ENCODE measurements around the gene ARHGAP30.

ARHGAP30 gene

DNA sequence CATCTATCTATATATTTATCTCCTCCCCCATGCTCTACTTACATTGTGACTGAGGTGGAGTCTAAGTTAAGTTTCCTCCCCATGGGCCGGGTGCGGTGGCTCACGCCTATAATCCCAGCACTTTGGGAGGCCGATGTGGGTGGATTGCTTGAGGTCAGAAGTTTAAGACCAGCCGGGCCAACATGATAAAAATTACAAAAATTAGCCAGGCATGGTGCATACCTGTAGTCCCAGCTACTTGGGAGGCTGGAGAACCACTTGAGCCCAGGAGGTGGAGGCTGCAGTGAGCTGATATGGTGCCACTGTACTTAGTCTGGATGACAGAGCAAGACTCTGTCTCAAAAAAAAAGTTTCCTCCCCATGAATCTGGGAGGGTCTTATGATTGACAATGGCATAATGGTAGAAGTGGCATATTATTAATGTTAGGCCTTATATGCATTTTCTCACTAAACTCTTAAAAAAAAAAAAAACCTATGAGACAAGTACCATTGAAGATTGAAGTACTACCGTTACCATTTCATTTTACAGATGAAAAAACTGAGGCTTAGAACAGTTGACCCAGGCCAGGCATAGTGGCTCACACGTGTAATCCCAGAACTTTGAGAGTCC, 60.0 kb downstream of the ARHGAP30 start:
- Histone ChIP-seq H3K27me3 (no peaks in the 10 kb centered on the region), H3K36me3 (no peaks in the 10 kb centered on the region), H3K27ac (no peak overlapping the region), H3K4me3 (no peak overlapping the region), H3K9me3 (no peaks in the 10 kb centered on the region), H3K4me1 (peaks cover 0 to 4% (median 0%) of the 10 kb centered on the region in 4 donors)
- intact Hi-C loops (cut with DNase I; ENCODE audit: low total_unique reads) = no loop called here
- TF ChIP-seq, protein P1, sequence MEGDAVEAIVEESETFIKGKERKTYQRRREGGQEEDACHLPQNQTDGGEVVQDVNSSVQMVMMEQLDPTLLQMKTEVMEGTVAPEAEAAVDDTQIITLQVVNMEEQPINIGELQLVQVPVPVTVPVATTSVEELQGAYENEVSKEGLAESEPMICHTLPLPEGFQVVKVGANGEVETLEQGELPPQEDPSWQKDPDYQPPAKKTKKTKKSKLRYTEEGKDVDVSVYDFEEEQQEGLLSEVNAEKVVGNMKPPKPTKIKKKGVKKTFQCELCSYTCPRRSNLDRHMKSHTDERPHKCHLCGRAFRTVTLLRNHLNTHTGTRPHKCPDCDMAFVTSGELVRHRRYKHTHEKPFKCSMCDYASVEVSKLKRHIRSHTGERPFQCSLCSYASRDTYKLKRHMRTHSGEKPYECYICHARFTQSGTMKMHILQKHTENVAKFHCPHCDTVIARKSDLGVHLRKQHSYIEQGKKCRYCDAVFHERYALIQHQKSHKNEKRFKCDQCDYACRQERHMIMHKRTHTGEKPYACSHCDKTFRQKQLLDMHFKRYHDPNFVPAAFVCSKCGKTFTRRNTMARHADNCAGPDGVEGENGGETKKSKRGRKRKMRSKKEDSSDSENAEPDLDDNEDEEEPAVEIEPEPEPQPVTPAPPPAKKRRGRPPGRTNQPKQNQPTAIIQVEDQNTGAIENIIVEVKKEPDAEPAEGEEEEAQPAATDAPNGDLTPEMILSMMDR (IDR thresholded peaks at IDR 0.05) = no peak
- peak in 1 of 2 donors; percentile 4 for DNase-seq

DNA sequence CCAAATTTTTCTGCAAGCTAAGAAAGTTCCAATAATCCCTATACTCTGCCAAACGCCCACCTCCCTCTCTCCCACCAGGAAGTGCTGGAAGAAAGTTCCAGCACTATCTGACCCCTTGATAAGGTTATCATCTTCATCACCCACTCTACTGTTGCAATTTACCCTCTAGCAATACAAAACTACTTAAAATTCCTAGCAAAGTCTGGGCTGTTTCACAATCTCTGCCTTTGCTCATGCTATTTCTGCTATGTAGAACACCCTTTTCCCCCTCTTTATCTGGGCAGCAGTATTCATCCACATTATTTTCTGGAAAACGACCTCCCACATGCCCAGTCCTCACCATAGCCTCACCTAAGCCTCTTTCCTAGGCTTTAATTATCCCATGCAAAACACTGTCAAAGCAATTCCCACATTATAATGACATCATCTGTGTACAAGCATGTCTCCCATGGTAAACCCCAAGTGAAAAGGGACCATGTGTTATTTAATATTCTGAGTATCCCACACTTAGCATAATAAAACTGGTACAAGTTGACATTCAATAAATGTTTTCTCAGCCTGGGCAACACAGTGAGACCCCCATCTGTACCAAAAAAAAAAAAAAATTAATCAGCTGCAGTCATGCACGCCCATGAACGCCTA, 60.7 kb downstream of the ARHGAP30 start:
- intact Hi-C loops (cut with DNase I; ENCODE audit: low total_unique reads) = no loop called here
- H3K36me3 ChIP-seq = no peaks in the 10 kb centered on the region
- no peaks in the 10 kb centered on the region for H3K4me1 ChIP-seq
- no peak overlapping the region for H3K4me3 ChIP-seq
- no peaks in the 10 kb centered on the region for H3K9me3 ChIP-seq
- H3K27ac ChIP-seq = no peak overlapping the region
- H3K27me3 ChIP-seq = no peaks in the 10 kb centered on the region
- DNase-seq = no peak
- TF ChIP-seq, protein P1 (IDR thresholded peaks at IDR 0.05) = no peak

DNA sequence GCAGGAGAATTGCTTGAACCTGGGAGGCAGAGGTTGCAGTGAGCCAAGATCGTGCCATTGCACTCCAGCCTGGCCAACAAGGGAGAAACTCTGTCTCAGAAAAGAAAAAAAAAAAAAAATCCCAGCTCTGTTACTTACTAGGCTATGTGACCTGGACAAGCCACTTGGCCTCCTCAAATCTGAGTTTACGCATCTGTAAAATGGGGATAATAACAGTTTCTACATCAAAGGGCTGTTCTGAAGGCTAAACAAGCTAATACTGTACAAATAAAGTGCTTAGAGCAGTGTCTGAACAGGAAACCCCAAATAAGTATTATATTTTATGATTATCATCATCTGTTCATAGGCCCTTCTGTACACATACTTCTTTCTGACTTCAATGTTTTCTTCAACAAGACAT, 62.3 kb downstream of the ARHGAP30 start:
- DNase-seq = peak in 1 of 2 donors; percentile 3
- Histone ChIP-seq H3K4me1 (no peaks in the 10 kb centered on the region), H3K27ac (no peak overlapping the region), H3K9me3 (no peaks in the 10 kb centered on the region), H3K27me3 (no peaks in the 10 kb centered on the region), H3K4me3 (no peak overlapping the region), H3K36me3 (no peaks in the 10 kb centered on the region)
- intact Hi-C loops (cut with DNase I; ENCODE audit: low total_unique reads) = no loop called here
- TF ChIP-seq, protein P1 (IDR thresholded peaks at IDR 0.05) = no peak

DNA sequence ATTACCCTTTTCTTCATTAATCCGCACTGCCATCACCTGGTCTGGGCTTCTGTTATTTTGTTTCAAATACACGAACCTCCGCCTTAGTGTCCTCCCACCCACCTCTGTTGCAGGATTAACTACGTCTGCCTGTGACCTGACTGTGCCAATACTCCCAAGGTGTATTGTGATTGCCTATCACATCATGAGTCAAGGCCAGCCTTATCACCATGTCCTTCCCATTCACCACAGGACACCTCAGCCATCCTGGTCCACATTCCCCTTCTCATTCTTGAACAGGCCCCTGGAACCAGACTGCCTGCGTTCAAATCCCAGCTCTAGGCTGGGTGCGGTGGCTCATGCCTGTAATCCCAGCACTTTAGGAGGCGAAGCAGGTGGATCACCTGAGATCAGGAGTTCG, 63.1 kb downstream of the ARHGAP30 start:
- H3K27ac ChIP-seq = no peak overlapping the region
- DNase-seq = peak in 1 of 2 donors; percentile 21
- TF ChIP-seq, protein P1 (IDR thresholded peaks at IDR 0.05) = no peak
- H3K27me3 ChIP-seq = no peaks in the 10 kb centered on the region
- no peak overlapping the region for H3K4me3 ChIP-seq
- H3K36me3 ChIP-seq = no peaks in the 10 kb centered on the region
- no peaks in the 10 kb centered on the region for H3K9me3 ChIP-seq
- intact Hi-C loops (cut with DNase I; ENCODE audit: low total_unique reads) = no loop called here
- no peaks in the 10 kb centered on the region for H3K4me1 ChIP-seq

DNA sequence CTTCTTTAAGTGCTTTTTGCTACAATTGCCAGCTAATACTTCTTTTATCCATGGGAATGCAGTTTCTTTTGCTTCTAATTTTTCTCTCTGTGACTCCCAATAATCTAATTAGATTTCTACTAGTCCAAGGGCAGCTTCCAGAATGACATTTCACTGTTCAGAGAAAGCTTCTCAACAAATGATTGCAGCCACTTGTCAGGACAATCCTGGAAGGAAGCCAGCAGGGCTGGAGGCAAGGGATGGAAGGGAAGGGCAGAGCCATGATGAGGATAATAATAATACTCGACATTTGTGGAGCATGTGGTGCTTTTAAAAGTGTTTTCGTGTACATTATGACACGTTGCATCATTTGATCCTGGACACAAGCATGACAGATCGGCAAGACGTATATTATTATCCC, 68.2 kb downstream of the ARHGAP30 start:
- Histone ChIP-seq H3K27ac (no peak overlapping the region), H3K27me3 (no peaks in the 10 kb centered on the region), H3K9me3 (no peaks in the 10 kb centered on the region), H3K4me3 (no peak overlapping the region), H3K4me1 (no peaks in the 10 kb centered on the region), H3K36me3 (peaks cover 0 to 34% (median 0%) of the 10 kb centered on the region in 3 donors)
- TF ChIP-seq, protein P1 (IDR thresholded peaks at IDR 0.05) = no peak
- intact Hi-C loops (cut with DNase I; ENCODE audit: low total_unique reads) = no loop called here
- peak in 1 of 2 donors; percentile 13 for DNase-seq
